Measurements from ENCODE around the gene MS4A3. TPM values are rescaled to one million over a fixed set of nuclear protein-coding genes. Genes with fewer than 3 reads are reported as not detected.

Gene MS4A3
- total and polyA plus RNA-seq, 2 of the 4 experiments (the other 2 are of a cell fraction) = not detected

DNA sequence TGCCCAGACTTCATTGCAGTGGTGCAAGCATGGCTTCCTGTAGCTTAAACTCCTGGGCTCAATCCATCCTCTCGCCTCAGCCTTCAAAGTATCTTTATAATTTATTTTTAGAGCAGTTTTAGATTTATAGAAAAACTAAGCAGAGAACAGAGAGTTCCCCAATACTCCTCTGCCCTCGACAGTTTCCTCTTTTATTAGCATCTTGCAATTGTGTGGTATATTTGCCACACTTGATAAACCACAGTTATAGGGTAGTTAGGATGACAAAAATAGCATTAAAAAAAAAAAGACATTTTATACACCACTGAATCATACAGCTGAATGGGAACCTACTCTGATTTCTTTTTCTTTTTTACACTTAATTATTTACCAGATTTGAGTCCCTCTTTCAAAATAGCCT, 63.2 kb downstream of the MS4A3 start:
- H4K8ac ChIP-seq (ENCODE audit: low read depth in 2 of 2, low read length in 2 of 2) = no peak overlapping the region
- no peak overlapping the region for H4K5ac ChIP-seq (ENCODE audit: low read depth, low read length)
- no peaks in the 10 kb centered on the region for H3K36me3 ChIP-seq (ENCODE audit: control insufficient read depth, insufficient read depth, low read length)
- dilution Hi-C loops (cut with HindIII; ENCODE audit: low sequenced_read_pairs, unreplicated experiment) = no loop called here
- no peak overlapping the region for H3K18ac ChIP-seq (ENCODE audit: low read depth, low read length)
- ChIA-PET POLR2A (ENCODE audit: unreplicated experiment) (no interaction called here), CTCF (interaction anchor here (0.6 kb wide), 1 partner anchor 10 kb away, joined by 3 read pairs; no protein-coding TSS in a partner anchor)
- H3K9ac ChIP-seq (ENCODE audit: low read depth, low read length) = no peak overlapping the region
- H3K79me1 ChIP-seq (ENCODE audit: low read depth in 1 of 2, low read length in 2 of 2) = no peaks in the 10 kb centered on the region
- intact Hi-C loops (cut with micrococcal nuclease) = no loop called here
- H2AK5ac ChIP-seq (ENCODE audit: low read depth, low read length) = no peak overlapping the region
- no peak overlapping the region for H2BK5ac ChIP-seq (ENCODE audit: low read depth, low read length, poor library complexity, severe bottlenecking)
- no peak overlapping the region for H2BK120ac ChIP-seq (ENCODE audit: low read depth, low read length)
- no peak overlapping the region for H2BK20ac ChIP-seq (ENCODE audit: low read depth, low read length)
- WGBS, 2 experiments (ENCODE audit: extremely low coverage in 2 of 2, insufficient read length in 1 of 2) = no CpG with 5 or more reads among the region's 2 CpGs
- H3K56ac ChIP-seq (ENCODE audit: extremely low read depth, insufficient read depth, low read length) = no peak overlapping the region
- H3K9me3 ChIP-seq (ENCODE audit: control insufficient read depth, insufficient read depth, low read length) = peaks cover 5% of the 10 kb centered on the region
- H3K27ac ChIP-seq (ENCODE audit: insufficient read depth, low read length) = no peak overlapping the region
- H3K4me2 ChIP-seq (ENCODE audit: low read depth, low read length) = no peak overlapping the region
- H3K27me3 ChIP-seq (ENCODE audit: control insufficient read depth, insufficient read depth, low read length) = no peaks in the 10 kb centered on the region
- TF ChIP-seq BHLHE40 (IDR thresholded peaks at IDR 0.05; ENCODE audit: low read depth, low read length) (no peak), FOS (IDR thresholded peaks at IDR 0.05; ENCODE audit: low read depth, low read length) (no peak), CEBPB (IDR thresholded peaks at IDR 0.05; ENCODE audit: low read depth, low read length) (no peak), RCOR1 (IDR thresholded peaks at IDR 0.05; ENCODE audit: insufficient replicate concordance, low read length) (no peak), POLR2A (IDR thresholded peaks at IDR 0.05; ENCODE audit: low read depth, low read length) (no peak), CHD1 (IDR thresholded peaks at IDR 0.05; ENCODE audit: low read depth, low read length) (no peak), NFE2L2 (IDR thresholded peaks at IDR 0.05; ENCODE audit: low read depth, low read length) (no peak), RFX5 (IDR thresholded peaks at IDR 0.05; ENCODE audit: low read depth, low read length) (no peak), MAFK (IDR thresholded peaks at IDR 0.05; ENCODE audit: low read depth, low read length) (no peak), MAZ (IDR thresholded peaks at IDR 0.05; ENCODE audit: borderline replicate concordance, low read depth, low read length) (no peak), SMC3 (IDR thresholded peaks at IDR 0.05; ENCODE audit: low read depth, low read length) (no peak)
- TF ChIP-seq, protein P1, sequence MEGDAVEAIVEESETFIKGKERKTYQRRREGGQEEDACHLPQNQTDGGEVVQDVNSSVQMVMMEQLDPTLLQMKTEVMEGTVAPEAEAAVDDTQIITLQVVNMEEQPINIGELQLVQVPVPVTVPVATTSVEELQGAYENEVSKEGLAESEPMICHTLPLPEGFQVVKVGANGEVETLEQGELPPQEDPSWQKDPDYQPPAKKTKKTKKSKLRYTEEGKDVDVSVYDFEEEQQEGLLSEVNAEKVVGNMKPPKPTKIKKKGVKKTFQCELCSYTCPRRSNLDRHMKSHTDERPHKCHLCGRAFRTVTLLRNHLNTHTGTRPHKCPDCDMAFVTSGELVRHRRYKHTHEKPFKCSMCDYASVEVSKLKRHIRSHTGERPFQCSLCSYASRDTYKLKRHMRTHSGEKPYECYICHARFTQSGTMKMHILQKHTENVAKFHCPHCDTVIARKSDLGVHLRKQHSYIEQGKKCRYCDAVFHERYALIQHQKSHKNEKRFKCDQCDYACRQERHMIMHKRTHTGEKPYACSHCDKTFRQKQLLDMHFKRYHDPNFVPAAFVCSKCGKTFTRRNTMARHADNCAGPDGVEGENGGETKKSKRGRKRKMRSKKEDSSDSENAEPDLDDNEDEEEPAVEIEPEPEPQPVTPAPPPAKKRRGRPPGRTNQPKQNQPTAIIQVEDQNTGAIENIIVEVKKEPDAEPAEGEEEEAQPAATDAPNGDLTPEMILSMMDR (conservative IDR thresholded peaks at IDR 0.05; ENCODE audit: low read depth, low read length) = no peak
- TF ChIP-seq, protein P2, sequence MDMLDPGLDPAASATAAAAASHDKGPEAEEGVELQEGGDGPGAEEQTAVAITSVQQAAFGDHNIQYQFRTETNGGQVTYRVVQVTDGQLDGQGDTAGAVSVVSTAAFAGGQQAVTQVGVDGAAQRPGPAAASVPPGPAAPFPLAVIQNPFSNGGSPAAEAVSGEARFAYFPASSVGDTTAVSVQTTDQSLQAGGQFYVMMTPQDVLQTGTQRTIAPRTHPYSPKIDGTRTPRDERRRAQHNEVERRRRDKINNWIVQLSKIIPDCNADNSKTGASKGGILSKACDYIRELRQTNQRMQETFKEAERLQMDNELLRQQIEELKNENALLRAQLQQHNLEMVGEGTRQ (IDR thresholded peaks at IDR 0.05; ENCODE audit: low read depth, low read length) = no peak
- BruUV-seq (replicated peaks) = no TSS peak
- no peak overlapping the region for H3K14ac ChIP-seq (replicated peaks; ENCODE audit: low read depth, low read length)
- H2AFZ ChIP-seq (replicated peaks; ENCODE audit: low read length, poor library complexity) = no peak overlapping the region
- no peak for ATAC-seq (ENCODE audit: low read depth)
- no peaks in the 10 kb centered on the region for H3K4me1 ChIP-seq (ENCODE audit: control insufficient read depth, insufficient read depth, low read length)
- H3K4ac ChIP-seq (ENCODE audit: low read depth, low read length) = no peak overlapping the region
- no peak overlapping the region for H4K91ac ChIP-seq (ENCODE audit: insufficient read depth, low read depth, low read length)
- H3K23ac ChIP-seq (ENCODE audit: low read depth, low read length) = no peak overlapping the region
- no peaks in the 10 kb centered on the region for H3K9me1 ChIP-seq (ENCODE audit: insufficient read depth, low read length)
- no peak for DNase-seq
- no peak overlapping the region for H3K4me3 ChIP-seq (ENCODE audit: insufficient read depth, low read depth, low read length)
- no peak overlapping the region for H2AK9ac ChIP-seq (replicated peaks; ENCODE audit: low read depth, low read length, poor library complexity)
- H4K20me1 ChIP-seq (ENCODE audit: insufficient read depth, low read length) = no peaks in the 10 kb centered on the region
- in situ Hi-C loops (cut with MboI; ENCODE audit: low sequenced_read_pairs) = no loop called here
- no peak overlapping the region for H2BK15ac ChIP-seq (ENCODE audit: low read depth, low read length)
